ENCODE measurements around the gene PLEKHA6. TPM values are rescaled to one million over a fixed set of nuclear protein-coding genes. Genes with fewer than 3 reads are reported as not detected.

Gene PLEKHA6
- total RNA-seq, 4 donors from 2014 or later: 3.7 to 15.4 (median 12.8) TPM

DNA sequence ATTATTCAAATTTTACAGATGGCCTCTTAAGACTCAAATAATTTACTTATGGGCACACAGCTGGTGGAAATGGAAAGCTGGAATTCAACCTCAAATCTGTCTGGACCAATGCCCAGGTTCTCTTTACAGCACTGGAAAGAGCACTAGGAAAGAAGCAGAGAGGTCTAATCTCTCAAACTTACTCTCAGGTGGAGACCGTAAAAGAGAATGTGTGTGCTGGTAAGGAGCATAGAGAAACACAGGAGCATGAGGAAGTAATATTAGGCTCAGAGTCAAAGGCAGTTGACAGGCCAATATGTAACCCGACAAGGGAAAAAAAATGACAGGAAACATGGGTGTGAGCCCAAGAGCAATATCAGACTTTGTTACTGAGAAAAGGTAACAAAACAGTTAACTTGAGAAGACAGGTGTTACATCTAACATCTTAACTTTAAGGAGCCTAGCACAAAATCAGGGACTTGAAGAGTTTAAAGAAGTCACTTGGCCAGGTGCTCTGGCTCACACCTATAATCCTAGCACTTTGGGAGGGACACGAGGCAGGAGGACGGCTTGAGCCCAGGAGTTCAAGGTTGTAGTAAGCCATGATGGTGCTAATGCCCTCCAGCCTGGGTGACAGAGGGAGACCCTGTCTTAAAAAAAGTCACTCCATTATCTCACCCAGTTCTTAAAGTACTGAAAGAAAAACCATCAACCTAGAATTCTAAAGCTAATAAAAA, 31.2 kb upstream of the PLEKHA6 start:
- no peaks in the 10 kb centered on the region for H3K4me1 ChIP-seq
- H3K27ac ChIP-seq: no peak overlapping the region
- H3K4me3 ChIP-seq: no peak overlapping the region
- no peaks in the 10 kb centered on the region for H3K36me3 ChIP-seq
- TF ChIP-seq EP300 (IDR thresholded peaks at IDR 0.05) (no peak), POLR2AphosphoS5 (IDR thresholded peaks at IDR 0.05) (no peak), POLR2A (IDR thresholded peaks at IDR 0.05) (no peak)
- TF ChIP-seq, protein P1, sequence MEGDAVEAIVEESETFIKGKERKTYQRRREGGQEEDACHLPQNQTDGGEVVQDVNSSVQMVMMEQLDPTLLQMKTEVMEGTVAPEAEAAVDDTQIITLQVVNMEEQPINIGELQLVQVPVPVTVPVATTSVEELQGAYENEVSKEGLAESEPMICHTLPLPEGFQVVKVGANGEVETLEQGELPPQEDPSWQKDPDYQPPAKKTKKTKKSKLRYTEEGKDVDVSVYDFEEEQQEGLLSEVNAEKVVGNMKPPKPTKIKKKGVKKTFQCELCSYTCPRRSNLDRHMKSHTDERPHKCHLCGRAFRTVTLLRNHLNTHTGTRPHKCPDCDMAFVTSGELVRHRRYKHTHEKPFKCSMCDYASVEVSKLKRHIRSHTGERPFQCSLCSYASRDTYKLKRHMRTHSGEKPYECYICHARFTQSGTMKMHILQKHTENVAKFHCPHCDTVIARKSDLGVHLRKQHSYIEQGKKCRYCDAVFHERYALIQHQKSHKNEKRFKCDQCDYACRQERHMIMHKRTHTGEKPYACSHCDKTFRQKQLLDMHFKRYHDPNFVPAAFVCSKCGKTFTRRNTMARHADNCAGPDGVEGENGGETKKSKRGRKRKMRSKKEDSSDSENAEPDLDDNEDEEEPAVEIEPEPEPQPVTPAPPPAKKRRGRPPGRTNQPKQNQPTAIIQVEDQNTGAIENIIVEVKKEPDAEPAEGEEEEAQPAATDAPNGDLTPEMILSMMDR (IDR thresholded peaks at IDR 0.05): no peak
- H3K9me3 ChIP-seq: no peaks in the 10 kb centered on the region
- WGBS: 57% methylated on average over 4 of the region's 4 CpGs
- DNase-seq (ENCODE audit: low spot score in 2 of 2): no peak
- no peaks in the 10 kb centered on the region for H3K27me3 ChIP-seq

- no peaks in the 10 kb centered on the region for H3K9me3 ChIP-seq
- peaks cover 19% of the 10 kb centered on the region for H3K4me1 ChIP-seq
- H3K4me3 ChIP-seq: no peak overlapping the region
- no peaks in the 10 kb centered on the region for H3K27me3 ChIP-seq
- WGBS: 96% methylated on average over 2 of the region's 2 CpGs
- H3K27ac ChIP-seq: no peak overlapping the region
- no peak for DNase-seq (ENCODE audit: low spot score in 2 of 2)
- no peaks in the 10 kb centered on the region for H3K36me3 ChIP-seq
- TF ChIP-seq POLR2AphosphoS5 (IDR thresholded peaks at IDR 0.05): no peak
- TF ChIP-seq POLR2A (IDR thresholded peaks at IDR 0.05): no peak
- no peak for TF ChIP-seq EP300 (IDR thresholded peaks at IDR 0.05)
- TF ChIP-seq, protein P1 (IDR thresholded peaks at IDR 0.05): no peak
These were observed 26.0 kb upstream of the PLEKHA6 start for GRCh38 chr1:204385727-204386126.

DNA sequence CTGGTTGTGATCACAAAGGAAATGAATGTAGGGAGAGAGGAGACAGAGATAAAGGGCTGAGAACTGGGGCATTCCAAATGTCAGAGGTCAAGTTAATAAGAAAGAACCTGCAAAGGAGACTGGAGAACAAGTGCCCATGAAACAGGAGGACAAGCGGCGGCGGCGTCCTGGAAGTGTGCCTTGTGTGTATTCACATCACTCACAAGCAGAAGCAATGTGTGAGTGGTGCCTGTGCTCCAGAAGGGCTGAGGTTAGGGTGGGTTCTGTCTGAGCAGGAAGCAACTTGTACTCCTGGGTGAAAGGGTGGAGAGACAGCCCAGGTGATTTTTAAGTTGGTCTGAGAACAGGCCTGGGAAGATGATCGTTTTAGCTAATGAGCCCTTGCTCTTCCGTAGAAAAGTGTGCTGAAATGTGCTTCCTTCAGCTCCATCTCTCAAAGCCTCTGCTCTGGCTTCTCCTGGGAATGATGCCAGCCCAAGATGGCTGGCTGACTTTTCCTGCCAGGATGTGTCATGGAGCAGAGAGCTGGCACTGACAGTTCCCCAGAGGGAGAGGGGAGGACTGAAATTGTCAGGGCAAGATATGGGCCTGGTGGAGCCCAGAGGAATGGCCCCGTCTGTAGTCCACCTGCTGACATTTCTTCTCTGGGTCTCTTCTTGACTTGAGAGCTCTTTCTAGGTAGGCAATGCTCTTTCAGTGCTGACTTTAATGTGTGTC, 25.1 kb upstream of the PLEKHA6 start:
- Histone ChIP-seq H3K9me3 (no peaks in the 10 kb centered on the region), H3K36me3 (no peaks in the 10 kb centered on the region), H3K27ac (peak overlapping the region; percentile 6), H3K27me3 (no peaks in the 10 kb centered on the region), H3K4me1 (peaks cover 23% of the 10 kb centered on the region), H3K4me3 (no peak overlapping the region)
- 46% methylated on average over 7 of the region's 7 CpGs for WGBS
- DNase-seq (ENCODE audit: low spot score in 2 of 2): no peak
- TF ChIP-seq POLR2AphosphoS5 (IDR thresholded peaks at IDR 0.05) (no peak), POLR2A (IDR thresholded peaks at IDR 0.05) (no peak)
- TF ChIP-seq, protein P1 (IDR thresholded peaks at IDR 0.05): no peak

DNA sequence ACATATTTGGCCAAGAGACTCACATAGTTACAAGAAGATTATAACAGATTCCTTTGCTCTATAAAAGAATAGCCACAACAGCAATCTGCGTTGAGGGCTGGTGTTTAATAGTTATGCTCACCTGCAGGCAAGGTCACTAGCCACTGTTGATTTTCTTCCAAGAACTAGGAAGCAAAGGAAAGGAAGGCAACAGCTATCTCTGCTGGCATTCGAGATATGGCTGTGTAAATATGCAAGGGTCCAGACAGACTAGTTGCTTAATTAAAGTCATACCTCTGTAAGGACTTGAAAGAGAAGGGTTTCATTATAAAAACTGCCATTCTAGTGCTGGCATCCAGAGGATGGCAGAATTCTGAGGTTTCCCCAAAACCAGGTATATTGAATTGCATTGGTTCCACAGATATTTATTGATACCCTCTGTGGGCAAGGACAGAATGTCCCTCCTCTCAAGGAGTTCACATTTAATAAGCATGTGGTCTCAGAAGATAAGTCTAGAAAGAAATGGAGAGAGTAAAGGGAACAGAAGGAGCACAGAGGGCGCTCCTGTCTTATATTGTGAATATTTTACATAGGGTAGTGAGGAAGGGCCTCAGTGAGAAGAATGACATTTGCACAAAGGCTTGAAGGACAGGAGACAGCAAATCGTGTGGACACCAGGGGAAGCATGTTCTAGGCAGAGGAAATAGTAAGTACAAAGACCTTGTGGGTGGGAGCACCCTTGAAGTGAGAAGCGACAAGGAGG, 23.6 kb upstream of the PLEKHA6 start:
- no peak overlapping the region for H3K27ac ChIP-seq
- 82% methylated on average over 5 of the region's 5 CpGs for WGBS
- H3K4me3 ChIP-seq: no peak overlapping the region
- no peaks in the 10 kb centered on the region for H3K9me3 ChIP-seq
- no peaks in the 10 kb centered on the region for H3K36me3 ChIP-seq
- no peak for DNase-seq (ENCODE audit: low spot score in 2 of 2)
- H3K27me3 ChIP-seq: no peaks in the 10 kb centered on the region
- no peak for TF ChIP-seq EP300 (IDR thresholded peaks at IDR 0.05)
- H3K4me1 ChIP-seq: peaks cover 29% of the 10 kb centered on the region

- no peaks in the 10 kb centered on the region for H3K9me3 ChIP-seq
- peaks cover 36% of the 10 kb centered on the region for H3K4me1 ChIP-seq
- peaks cover 2% of the 10 kb centered on the region for H3K27me3 ChIP-seq
- no peak for DNase-seq (ENCODE audit: low spot score in 2 of 2)
- no peak overlapping the region for H3K27ac ChIP-seq
- WGBS: 74% methylated on average over 2 of the region's 2 CpGs
- no peaks in the 10 kb centered on the region for H3K36me3 ChIP-seq
- TF ChIP-seq POLR2A (IDR thresholded peaks at IDR 0.05) (no peak), POLR2AphosphoS5 (IDR thresholded peaks at IDR 0.05) (no peak), EP300 (IDR thresholded peaks at IDR 0.05) (no peak)
- TF ChIP-seq, protein P1 (IDR thresholded peaks at IDR 0.05): no peak
- H3K4me3 ChIP-seq: no peak overlapping the region
These were observed 23.0 kb upstream of the PLEKHA6 start for GRCh38 chr1:204382714-204383083.
